GM12878 (cell line): ENCODE measurements around the gene AP5Z1. TPM values are rescaled to one million over a fixed set of nuclear protein-coding genes. Genes with fewer than 3 reads are reported as not detected.

Experiments
- ATF3 ChIP-seq: IDR thresholded peaks from 2 replicates; pipeline ENCODE4 v1.6.1; 2011; ENCODE audit warnings: low read depth, mild to moderate bottlenecking, low read length, moderate library complexity, borderline replicate concordance; ENCODE audit errors: extremely low read depth
- BACH1 ChIP-seq: fragments of 450-650 bp; IDR thresholded peaks from 2 replicates; pipeline ENCODE4 v1.6.1; 2017; ENCODE audit warnings: mild to moderate bottlenecking, borderline replicate concordance
- CTCF ChIP-seq, 3 experiments: IDR thresholded peaks in 2 of 3; conservative IDR thresholded peaks in 1 of 3; 2 replicates each; pipeline ENCODE4 v1.5.1; 2011; ENCODE audit warnings: low read depth in 3 of 3, low read length in 3 of 3, mild to moderate bottlenecking in 3 of 3, control low read depth in 2 of 3, moderate library complexity in 2 of 3, inconsistent platforms in 1 of 3, mixed read lengths in 1 of 3; ENCODE audit not compliant: control insufficient read depth in 2 of 3, insufficient read depth in 1 of 3; ENCODE audit errors: extremely low read depth in 1 of 3
- FOXM1 ChIP-seq: IDR thresholded peaks from 2 replicates; pipeline ENCODE4 v1.6.1; 2012; ENCODE audit warnings: low read depth, mild to moderate bottlenecking, inconsistent platforms, low read length, moderate library complexity
- PML ChIP-seq: IDR thresholded peaks from 2 replicates; pipeline ENCODE4 v1.6.1; 2012; ENCODE audit warnings: low read length, inconsistent platforms
- RBBP5 ChIP-seq: fragments of 200-600 bp; sonication (generic); conservative IDR thresholded peaks from 2 replicates; pipeline ENCODE4 v1.6.1; 2016
- RUNX3 ChIP-seq: IDR thresholded peaks from 2 replicates; pipeline ENCODE4 v1.6.1; 2012; ENCODE audit warnings: low read length, inconsistent platforms
- SUPT20H ChIP-seq: IDR thresholded peaks from 2 replicates; pipeline ENCODE4 v1.6.1; 2011; ENCODE audit warnings: low read depth, mild to moderate bottlenecking, low read length, moderate library complexity, borderline replicate concordance; ENCODE audit not compliant: control insufficient read depth
- TARDBP ChIP-seq: IDR thresholded peaks from 2 replicates; pipeline ENCODE4 v1.6.1; 2016; ENCODE audit warnings: borderline replicate concordance
- TCF7 ChIP-seq: IDR thresholded peaks from 2 replicates; pipeline ENCODE4 v1.6.1; 2014; ENCODE audit warnings: antibody characterized with exemption, borderline replicate concordance
- ZBTB40 ChIP-seq: fragments of 450-650 bp; IDR thresholded peaks from 2 replicates; pipeline ENCODE4 v1.6.1; 2016; ENCODE audit warnings: mild to moderate bottlenecking, moderate library complexity, borderline replicate concordance
- ZSCAN29 ChIP-seq: fragments of 450-650 bp; IDR thresholded peaks from 2 replicates; pipeline ENCODE4 v1.6.1; 2017; ENCODE audit warnings: mild to moderate bottlenecking, moderate library complexity
- polyA plus RNA-seq, 11 experiments: library from polyadenylated mRNA; depleted of rRNA in 4 of 11; unstranded in 6 of 11; stranded (reverse) in 5 of 11; fragments of >200 nt; fragmentation: Nextera tagmentation in 4 of 11; fragmentation: Illumina TruSeq in 1 of 11; extraction: Ambion mirVana in 4 of 11; extraction: Trizol in 1 of 11; gene quantifications; 1 replicate in 1 of 11; 2 replicates in 10 of 11; pipeline versions ENCODE4 v1.2.1 to v1.2.3, GENCODE V29; 2011 to 2016; ENCODE audit warnings: inconsistent platforms in 2 of 11, missing spikeins in 2 of 11, low read depth in 1 of 11
- total RNA-seq, 4 experiments: library from RNA; depleted of rRNA in 3 of 4; stranded (reverse); fragments of >200 nt in 3 of 4; fragmentation: Illumina TruSeq in 1 of 4; extraction: Trizol in 1 of 4; gene quantifications; 2 replicates each; pipeline versions ENCODE4 v1.2.1 to v1.2.3, GENCODE V29; 2013 to 2021

The AP5Z1 gene
- total and polyA plus RNA-seq, 10 of the 15 experiments (the other 5 are each of a cell fraction or from before 2014, with no cell fraction given), result 0.37 to 43.4 (median 19.4) TPM

GRCh38 chr7:4805984-4806300 lies 30.5 kb downstream of the AP5Z1 start (continued):
- TF ChIP-seq ZBTB40 (no peak), RUNX3 (no peak), FOXM1 (no peak), ZSCAN29 (no peak), RBBP5 (no peak), TCF7 (no peak), PML (no peak), CTCF (IDR thresholded peaks at IDR 0.05 in 2 of 3, conservative IDR thresholded peaks at IDR 0.05 in 1 of 3; ENCODE audit: control insufficient read depth in 2 of 3, extremely low read depth in 1 of 3, insufficient read depth in 1 of 3, low read depth in 3 of 3, low read length in 3 of 3) (no peak), TARDBP (no peak), ATF3 (no peak), BACH1 (no peak), SUPT20H (no peak)
